GM13977 (cell line): ENCODE data around the gene PSMG4.

ENCODE experiments used
- DNase-seq: peaks from one replicate; pipeline ENCODE4 v3.0.0; 2012; ENCODE audit warnings: low spot score
- in situ Hi-C: fragments of 300-500 bp; cut with MboI; formaldehyde crosslinking; loops from one replicate; pipeline ENCODE4 v1.12.0; 2022; ENCODE audit warnings: low sequenced_read_pairs, low pct_unique_long_range_greater_than_20kb, mixed read lengths, inconsistent platforms; ENCODE audit not compliant: unreplicated experiment
- TF ChIP-seq, protein P1 (sequence below): IDR thresholded peaks from 2 replicates; pipeline ENCODE4 v1.5.1; 2012; ENCODE audit warnings: mild to moderate bottlenecking, control low read depth; ENCODE audit not compliant: insufficient read depth; ENCODE audit errors: extremely low read depth, missing control alignments

The PSMG4 gene

DNA sequence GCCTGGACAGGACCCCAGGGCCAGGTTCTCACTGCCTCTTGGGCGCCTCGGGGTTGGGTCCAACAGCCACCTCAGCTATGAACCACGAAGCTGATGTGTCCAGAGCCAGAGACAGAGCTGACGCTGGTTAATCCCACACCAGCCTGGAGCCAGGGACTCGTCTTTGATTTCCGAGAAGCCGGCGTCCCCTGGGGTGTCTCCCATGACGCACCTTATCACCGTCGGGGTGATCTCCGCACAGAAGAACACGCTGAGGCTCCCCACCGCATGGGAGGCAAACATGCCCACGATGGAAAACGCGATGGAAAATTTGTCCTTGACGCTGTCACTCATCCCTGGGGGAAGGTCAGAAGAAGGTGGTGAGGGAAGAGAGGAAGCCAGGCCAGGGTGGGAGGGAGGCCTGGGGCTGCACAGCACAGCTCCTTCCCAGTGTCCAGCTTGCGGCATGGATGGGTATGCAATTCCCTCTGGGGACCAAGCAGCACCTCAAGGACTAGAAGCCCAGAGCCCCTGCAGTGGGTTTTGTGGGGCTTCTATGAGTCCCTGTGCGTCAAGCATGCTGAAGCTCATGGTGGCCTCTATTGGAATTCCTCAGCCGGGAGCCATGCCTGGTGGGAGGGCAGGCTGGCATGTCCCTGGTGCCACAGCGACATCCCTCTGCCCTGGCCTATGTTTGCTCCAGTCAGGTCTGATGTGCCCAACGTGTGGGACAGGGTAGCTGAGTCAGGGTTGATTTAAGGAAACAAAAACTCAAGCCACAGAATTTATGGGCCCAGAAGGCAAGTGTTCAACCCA is 25.1 kb downstream of the PSMG4 start:
- DNase-seq = no peak
- TF ChIP-seq, protein P1, sequence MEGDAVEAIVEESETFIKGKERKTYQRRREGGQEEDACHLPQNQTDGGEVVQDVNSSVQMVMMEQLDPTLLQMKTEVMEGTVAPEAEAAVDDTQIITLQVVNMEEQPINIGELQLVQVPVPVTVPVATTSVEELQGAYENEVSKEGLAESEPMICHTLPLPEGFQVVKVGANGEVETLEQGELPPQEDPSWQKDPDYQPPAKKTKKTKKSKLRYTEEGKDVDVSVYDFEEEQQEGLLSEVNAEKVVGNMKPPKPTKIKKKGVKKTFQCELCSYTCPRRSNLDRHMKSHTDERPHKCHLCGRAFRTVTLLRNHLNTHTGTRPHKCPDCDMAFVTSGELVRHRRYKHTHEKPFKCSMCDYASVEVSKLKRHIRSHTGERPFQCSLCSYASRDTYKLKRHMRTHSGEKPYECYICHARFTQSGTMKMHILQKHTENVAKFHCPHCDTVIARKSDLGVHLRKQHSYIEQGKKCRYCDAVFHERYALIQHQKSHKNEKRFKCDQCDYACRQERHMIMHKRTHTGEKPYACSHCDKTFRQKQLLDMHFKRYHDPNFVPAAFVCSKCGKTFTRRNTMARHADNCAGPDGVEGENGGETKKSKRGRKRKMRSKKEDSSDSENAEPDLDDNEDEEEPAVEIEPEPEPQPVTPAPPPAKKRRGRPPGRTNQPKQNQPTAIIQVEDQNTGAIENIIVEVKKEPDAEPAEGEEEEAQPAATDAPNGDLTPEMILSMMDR = no peak
- in situ Hi-C loops = no loop called here

DNA sequence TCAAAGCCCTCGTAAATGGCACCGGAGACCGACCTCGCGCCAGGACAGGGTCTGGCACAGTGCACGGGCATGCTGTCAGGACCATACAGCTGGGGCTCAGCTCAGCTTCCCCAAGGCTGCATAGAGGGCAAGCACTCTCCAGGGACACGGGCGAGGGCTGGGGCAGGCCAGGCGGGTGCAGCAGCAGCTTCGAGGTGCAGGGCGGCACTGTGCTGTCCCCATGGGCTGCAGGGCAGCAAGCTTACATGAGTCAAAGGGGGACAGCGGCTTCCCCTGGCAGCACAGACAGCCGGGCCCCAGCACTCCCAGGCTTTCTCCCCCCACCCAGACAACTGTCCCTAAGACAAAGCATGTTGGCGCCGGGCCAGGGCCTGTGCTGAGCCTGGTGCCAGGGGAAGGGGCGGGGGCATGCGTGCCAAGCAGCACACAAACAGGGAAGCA is 25.7 kb downstream of the PSMG4 start:
- TF ChIP-seq, protein P1 = no peak
- DNase-seq = no peak

DNA sequence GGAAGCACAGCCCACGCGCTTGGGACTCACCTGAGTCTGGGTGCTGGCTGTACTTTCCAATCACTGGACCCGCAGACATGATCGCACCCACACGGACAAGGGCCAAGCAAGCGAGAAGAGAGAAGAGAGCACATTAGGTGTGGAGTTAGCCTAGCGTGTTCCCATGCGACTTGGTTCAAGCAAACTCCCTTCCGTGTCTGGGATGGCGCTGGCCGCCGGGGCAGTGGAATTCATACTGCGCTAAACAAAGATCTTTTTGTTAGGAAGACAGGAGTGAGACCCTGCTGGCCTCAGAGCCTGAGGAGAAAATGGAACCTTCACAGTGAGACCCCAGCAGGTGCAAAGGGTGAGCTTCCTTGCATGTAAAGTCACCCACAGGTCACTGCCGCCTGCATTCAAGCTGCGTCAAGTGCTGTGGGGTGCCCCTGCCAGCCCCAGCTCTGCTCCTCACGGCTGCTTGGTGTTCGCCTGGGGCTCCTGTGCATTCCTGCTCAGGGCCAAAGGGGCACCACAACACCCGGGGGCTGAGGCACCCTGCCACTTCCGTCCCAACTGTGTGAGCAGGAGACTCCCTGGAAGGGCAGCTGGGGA is 26.4 kb downstream of the PSMG4 start:
- in situ Hi-C loops = no loop called here
- TF ChIP-seq, protein P1 = no peak

More for the DNA sequence above, 25.7 kb downstream of the PSMG4 start:
- in situ Hi-C loops = no loop called here

DNA sequence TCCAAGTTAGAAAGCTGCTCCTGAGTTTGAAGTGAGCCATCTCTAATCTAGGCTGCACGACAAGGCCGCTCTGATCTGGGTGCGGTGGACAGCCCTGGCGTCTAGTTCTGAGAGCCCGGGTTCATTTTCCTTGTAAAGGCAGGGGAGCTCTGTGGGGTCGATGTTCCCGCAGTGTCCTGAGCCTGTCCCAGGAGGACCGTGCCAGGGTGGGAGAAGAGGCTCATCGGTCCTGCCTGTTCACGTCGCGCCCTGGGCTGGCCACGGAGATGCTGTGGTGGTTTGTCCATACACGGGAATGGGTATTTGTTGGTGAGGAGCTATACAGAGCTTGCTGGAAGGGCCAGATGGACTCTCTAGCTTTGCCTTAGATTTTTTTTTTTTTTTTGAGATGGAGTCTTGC is 27.0 kb downstream of the PSMG4 start:
- in situ Hi-C loops = no loop called here
- no peak for DNase-seq
- TF ChIP-seq, protein P1 = no peak

More for the DNA sequence above, 26.4 kb downstream of the PSMG4 start:
- no peak for DNase-seq

DNA sequence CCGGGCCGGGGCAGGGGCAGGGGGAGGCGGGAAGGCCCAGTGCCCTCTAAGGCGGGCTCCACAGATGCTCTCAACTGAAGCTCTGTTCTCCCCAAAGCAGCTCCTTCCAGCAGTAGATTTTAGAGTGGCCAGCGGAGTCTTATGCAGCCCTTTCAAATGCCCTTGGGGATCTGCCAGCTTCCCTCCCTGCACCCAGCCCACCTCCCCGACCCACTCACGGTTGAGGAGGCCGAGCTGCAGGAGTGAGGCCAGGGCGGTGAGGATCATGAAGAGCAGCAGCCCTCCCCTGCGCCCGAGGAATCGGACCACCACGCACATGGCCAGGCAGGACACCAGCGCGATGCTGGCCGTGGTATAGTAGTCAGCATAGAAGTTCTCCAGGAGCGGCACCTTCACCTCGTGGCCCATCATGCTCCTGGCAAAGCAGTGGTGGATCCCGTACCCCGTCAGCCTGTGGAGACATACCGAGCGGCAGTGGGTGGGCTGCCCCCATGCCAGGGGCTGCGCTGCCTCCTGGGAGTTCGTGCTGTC is 28.0 kb downstream of the PSMG4 start:
- TF ChIP-seq, protein P1 = no peak
- no peak for DNase-seq
- in situ Hi-C loops = no loop called here

DNA sequence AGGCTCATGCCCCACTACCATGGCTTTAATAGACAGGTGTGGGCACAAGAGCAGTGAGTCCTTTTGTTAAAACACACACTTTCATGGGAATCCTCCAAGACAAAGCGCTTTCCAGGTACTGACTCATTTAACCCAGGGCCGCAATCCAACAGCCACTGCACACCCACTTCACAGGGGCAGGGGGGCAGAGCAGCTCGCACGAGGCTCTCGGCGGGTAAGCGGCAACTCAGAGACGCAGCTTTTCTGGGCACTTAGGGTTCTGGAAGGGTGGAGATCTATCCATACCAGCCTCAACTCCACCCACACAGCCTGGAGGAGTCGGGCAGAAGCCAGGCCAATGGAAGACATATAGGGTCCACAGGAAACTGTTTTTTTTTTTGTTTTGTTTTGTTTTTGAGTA is 28.6 kb downstream of the PSMG4 start:
- in situ Hi-C loops = no loop called here
- no peak for DNase-seq
- TF ChIP-seq, protein P1 = no peak
